GM12864 (cell line): ENCODE results near the gene BAZ1B.
"Not testable (repeated sequence)": the region's sequence is repeated elsewhere in the genome, so short reads cannot be mapped to it uniquely, and the experiment has no call there.

ENCODE experiments used
- DNase-seq: peaks from one replicate; pipeline ENCODE4 v3.0.0-alpha.2; 2011; ENCODE audit warnings: low read depth
- H3K4me3 ChIP-seq: 2 replicates; pipeline ENCODE4 v1.5.1; 2011; ENCODE audit warnings: mild to moderate bottlenecking, low read depth, low read length, control low read depth
- TF ChIP-seq, protein P1 (sequence below): IDR thresholded peaks from 2 replicates; pipeline ENCODE4 v1.5.1; 2011; ENCODE audit warnings: low read depth, mild to moderate bottlenecking, moderate library complexity, low read length, control low read depth, inconsistent platforms; ENCODE audit errors: missing control alignments

The BAZ1B gene

DNA sequence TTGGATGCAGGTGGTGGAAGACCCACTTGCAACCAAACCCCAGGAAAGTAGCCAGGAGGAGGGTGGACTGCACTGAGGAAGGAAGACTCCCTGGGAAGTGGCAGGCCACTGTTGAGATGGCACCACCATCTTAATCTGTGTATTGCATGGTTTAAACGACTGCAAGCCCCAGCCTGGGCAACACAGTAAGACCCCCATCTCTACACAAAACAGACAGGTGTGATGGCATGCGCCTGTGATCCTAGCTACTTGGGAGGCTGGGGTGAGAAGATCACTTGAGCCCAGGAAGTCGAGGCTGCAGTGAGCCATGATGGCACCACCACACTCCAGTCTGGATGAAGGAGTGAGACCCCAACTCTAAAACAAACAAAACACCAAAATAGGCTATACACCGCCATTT is 45.0 kb upstream of the BAZ1B start:
- no peak for DNase-seq
- TF ChIP-seq, protein P1, sequence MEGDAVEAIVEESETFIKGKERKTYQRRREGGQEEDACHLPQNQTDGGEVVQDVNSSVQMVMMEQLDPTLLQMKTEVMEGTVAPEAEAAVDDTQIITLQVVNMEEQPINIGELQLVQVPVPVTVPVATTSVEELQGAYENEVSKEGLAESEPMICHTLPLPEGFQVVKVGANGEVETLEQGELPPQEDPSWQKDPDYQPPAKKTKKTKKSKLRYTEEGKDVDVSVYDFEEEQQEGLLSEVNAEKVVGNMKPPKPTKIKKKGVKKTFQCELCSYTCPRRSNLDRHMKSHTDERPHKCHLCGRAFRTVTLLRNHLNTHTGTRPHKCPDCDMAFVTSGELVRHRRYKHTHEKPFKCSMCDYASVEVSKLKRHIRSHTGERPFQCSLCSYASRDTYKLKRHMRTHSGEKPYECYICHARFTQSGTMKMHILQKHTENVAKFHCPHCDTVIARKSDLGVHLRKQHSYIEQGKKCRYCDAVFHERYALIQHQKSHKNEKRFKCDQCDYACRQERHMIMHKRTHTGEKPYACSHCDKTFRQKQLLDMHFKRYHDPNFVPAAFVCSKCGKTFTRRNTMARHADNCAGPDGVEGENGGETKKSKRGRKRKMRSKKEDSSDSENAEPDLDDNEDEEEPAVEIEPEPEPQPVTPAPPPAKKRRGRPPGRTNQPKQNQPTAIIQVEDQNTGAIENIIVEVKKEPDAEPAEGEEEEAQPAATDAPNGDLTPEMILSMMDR, result no peak
- H3K4me3 ChIP-seq, result no peak overlapping the region

GRCh38 chr7:73566431-73566830 is 44.3 kb upstream of the BAZ1B start:
- not testable (repeated sequence) for H3K4me3 ChIP-seq, DNase-seq

DNA sequence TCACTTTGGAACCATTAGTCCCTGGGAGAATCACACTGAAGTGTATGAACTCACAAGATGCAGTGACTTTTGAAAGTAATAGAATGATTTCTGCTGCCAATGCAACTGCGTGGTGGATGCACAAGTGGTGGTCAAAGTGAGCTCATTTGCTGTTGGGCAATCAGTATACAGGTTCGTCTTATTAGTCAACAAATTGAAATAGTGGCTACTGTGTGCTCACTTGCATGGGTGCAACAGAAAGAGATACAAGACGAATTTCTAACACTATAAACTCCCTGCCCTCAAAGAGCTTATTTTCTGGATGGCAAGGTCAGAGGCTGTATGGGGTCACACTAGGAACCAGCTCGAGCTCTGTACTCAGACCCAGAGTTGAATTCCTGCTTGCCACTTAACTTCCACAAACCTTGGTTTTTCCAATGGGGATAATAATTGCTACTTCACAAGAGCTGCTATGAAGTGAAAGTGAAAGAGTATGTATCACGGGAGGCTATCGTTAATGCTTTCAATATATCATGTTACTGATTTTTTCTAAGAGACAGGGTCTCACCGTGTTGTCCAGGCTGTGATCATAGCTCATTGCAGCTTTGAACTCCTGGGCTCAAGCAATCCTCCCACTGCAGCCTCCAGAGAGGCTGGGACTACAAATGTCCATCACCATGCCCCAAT is 43.7 kb upstream of the BAZ1B start:
- H3K4me3 ChIP-seq, result peak overlapping the region; percentile 37
- TF ChIP-seq, protein P1, result no peak
- DNase-seq, result no peak

GRCh38 chr7:73560109-73560835 is 38.2 kb upstream of the BAZ1B start:
- TF ChIP-seq, protein P1, result no peak
- DNase-seq, result no peak
- no peak overlapping the region for H3K4me3 ChIP-seq

DNA sequence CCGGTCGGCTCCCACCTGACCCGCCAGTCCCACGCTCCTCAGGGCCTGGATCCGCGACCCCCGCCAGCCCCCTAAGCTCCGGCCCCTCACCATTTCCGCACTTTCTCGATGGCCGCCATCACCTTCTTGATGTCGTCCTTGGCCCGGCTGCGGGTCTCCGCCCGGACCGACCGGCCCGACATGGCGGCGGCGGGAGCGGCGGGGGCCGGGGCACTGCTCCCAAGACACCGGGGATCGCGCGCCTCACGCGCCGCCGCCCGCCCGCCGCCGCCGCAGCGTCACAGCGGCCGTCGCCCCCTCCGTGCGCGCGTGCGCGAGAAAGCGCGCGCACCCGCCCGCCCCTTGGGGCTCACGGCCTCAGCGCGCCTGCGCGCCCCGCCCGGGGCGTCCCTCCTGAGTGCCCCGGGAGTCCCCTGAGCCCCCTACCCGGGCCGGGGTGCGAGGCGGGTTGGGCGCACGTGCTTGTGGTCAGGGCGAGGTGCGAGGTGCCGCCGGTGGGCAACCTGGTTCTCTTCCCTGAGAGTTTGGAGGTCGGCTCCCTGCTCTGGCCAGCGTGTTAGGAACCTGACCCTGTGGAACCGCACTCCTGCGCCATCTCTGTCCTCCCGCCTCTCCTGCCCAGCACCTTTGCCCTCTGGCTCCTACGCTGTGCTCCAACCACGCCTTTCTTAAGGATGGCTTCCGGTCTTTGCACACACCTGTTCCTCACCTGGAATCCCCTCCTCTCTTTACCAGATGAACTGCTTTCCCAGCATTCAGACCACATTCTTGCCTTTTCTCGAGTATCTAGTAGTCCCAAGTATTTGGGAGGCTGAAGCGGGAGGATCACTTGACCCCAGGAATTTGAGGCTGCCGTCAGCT is 35.5 kb upstream of the BAZ1B start, which contains the start of gene BCL7B:
BCL7B (minus strand) TSS at position 294 of the 861 bp plus-strand sequence; CDS start at position 182, 112 bp downstream.
- DNase-seq, result no peak
- TF ChIP-seq, protein P1, result no peak
- H3K4me3 ChIP-seq, result peak within 1 kb of the TSS; percentile 87

GRCh38 chr7:73557108-73557396 is 35.0 kb upstream of the BAZ1B start:
- TF ChIP-seq, protein P1, result no peak
- H3K4me3 ChIP-seq, result peak overlapping the region; percentile 87
- DNase-seq, result peak; percentile 62
